DND-41 (cell line): ENCODE results near the gene SLIT1.

Experiments used
- ATAC-seq: fragments of 200-7000 bp; cut with Tn5 transposase; 3 replicates; pipeline ENCODE4 v1.9.1; 2021; ENCODE audit warnings: low read depth; ENCODE audit not compliant: insufficient read depth
- DNase-seq: peaks from one replicate; pipeline ENCODE4 v3.0.0-alpha.2; 2020
- H2AFZ ChIP-seq: 2 replicates; pipeline ENCODE4 v1.6.0; 2012; ENCODE audit warnings: low read depth, low read length
- H3K27ac ChIP-seq: 2 replicates; pipeline ENCODE4 v1.5.1; 2012; ENCODE audit warnings: low read length, inconsistent platforms
- H3K27me3 ChIP-seq: fragments of 200-600 bp; sonication (generic); 2 replicates; pipeline ENCODE4 v1.6.0; 2012; ENCODE audit warnings: low read length, mild to moderate bottlenecking, inconsistent platforms; ENCODE audit not compliant: insufficient read depth, poor library complexity
- H3K36me3 ChIP-seq: 2 replicates; pipeline ENCODE4 v1.5.1; 2012; ENCODE audit warnings: low read length, inconsistent platforms; ENCODE audit not compliant: insufficient read depth
- H3K4me1 ChIP-seq: 2 replicates; pipeline ENCODE4 v1.5.1; 2012; ENCODE audit warnings: mild to moderate bottlenecking, low read length; ENCODE audit not compliant: insufficient read depth
- H3K4me2 ChIP-seq: 2 replicates; pipeline ENCODE4 v1.6.0; 2012; ENCODE audit warnings: mild to moderate bottlenecking, moderate library complexity, low read length, inconsistent platforms; ENCODE audit not compliant: insufficient read depth
- H3K4me3 ChIP-seq, 2 experiments: fragments of 200-600 bp in 1 of 2; shearing (Covaris generic) in 1 of 2; 2 replicates each; pipeline ENCODE4 v1.5.1; 2012 to 2016; ENCODE audit warnings: inconsistent platforms in 2 of 2, low read length in 2 of 2, mild to moderate bottlenecking in 2 of 2, low read depth in 1 of 2, moderate library complexity in 1 of 2
- H3K79me2 ChIP-seq: 2 replicates; pipeline ENCODE4 v1.6.0; 2012; ENCODE audit warnings: low read length, inconsistent platforms; ENCODE audit not compliant: insufficient read depth
- H3K9ac ChIP-seq: 2 replicates; pipeline ENCODE4 v1.6.0; 2012; ENCODE audit warnings: low read depth, mild to moderate bottlenecking, inconsistent platforms, low read length, moderate library complexity
- H3K9me3 ChIP-seq: 2 replicates; pipeline ENCODE4 v1.5.1; 2012; ENCODE audit warnings: low read length, moderate library complexity, mild to moderate bottlenecking, inconsistent platforms; ENCODE audit not compliant: insufficient read depth, severe bottlenecking
- H4K20me1 ChIP-seq: 2 replicates; pipeline ENCODE4 v1.6.0; 2012; ENCODE audit warnings: low read length; ENCODE audit not compliant: insufficient read depth
- CTCF ChIP-seq: IDR thresholded peaks from 2 replicates; pipeline ENCODE4 v1.5.1; 2012; ENCODE audit warnings: borderline replicate concordance, low read length, moderate library complexity, mild to moderate bottlenecking; ENCODE audit not compliant: poor library complexity, severe bottlenecking; ENCODE audit errors: extremely low read depth
- EZH2 ChIP-seq: IDR thresholded peaks from 3 replicates; pipeline ENCODE4 v1.6.1; 2012; ENCODE audit warnings: borderline replicate concordance, low read depth, mild to moderate bottlenecking, moderate library complexity, low read length, inconsistent platforms; ENCODE audit not compliant: severe bottlenecking

The SLIT1 gene

GRCh38 chr10:97030894-97031293 lies 154.9 kb downstream of the SLIT1 start:
- DNase-seq (no peak), ATAC-seq (no peak)
- H3K4me1 ChIP-seq = no peaks in the 10 kb centered on the region
- no peaks in the 10 kb centered on the region for H3K9me3 ChIP-seq
- no peak overlapping the region for H3K4me3 ChIP-seq
- H3K79me2 ChIP-seq = no peaks in the 10 kb centered on the region
- H3K27me3 ChIP-seq = peaks cover 3% of the 10 kb centered on the region
- H4K20me1 ChIP-seq = no peaks in the 10 kb centered on the region
- H3K36me3 ChIP-seq = no peaks in the 10 kb centered on the region
- no peak overlapping the region for H3K9ac ChIP-seq
- H2AFZ ChIP-seq = no peak overlapping the region
- H3K27ac ChIP-seq = no peak overlapping the region
- no peak for TF ChIP-seq EZH2
- TF ChIP-seq CTCF = no peak
- H3K4me2 ChIP-seq = no peak overlapping the region

GRCh38 chr10:97029271-97029670 lies 156.5 kb downstream of the SLIT1 start:
- H3K9me3 ChIP-seq = no peaks in the 10 kb centered on the region
- no peak overlapping the region for H3K4me2 ChIP-seq
- H3K79me2 ChIP-seq = no peaks in the 10 kb centered on the region
- no peaks in the 10 kb centered on the region for H3K4me1 ChIP-seq
- H2AFZ ChIP-seq = no peak overlapping the region
- H3K9ac ChIP-seq = no peak overlapping the region
- no peak for ATAC-seq
- H3K36me3 ChIP-seq = no peaks in the 10 kb centered on the region
- no peak for DNase-seq
- no peak overlapping the region for H3K4me3 ChIP-seq
- H4K20me1 ChIP-seq = no peaks in the 10 kb centered on the region
- H3K27me3 ChIP-seq = peaks cover 3% of the 10 kb centered on the region
- H3K27ac ChIP-seq = no peak overlapping the region
- TF ChIP-seq EZH2 (no peak), CTCF (no peak)

GRCh38 chr10:97028832-97029178 lies 157.0 kb downstream of the SLIT1 start:
- DNase-seq = no peak

More at GRCh38 chr10:97028832-97029178, 157.0 kb downstream of the SLIT1 start:
- Histone ChIP-seq H2AFZ (no peak overlapping the region), H3K4me3 (no peak overlapping the region), H3K9me3 (no peaks in the 10 kb centered on the region), H3K79me2 (no peaks in the 10 kb centered on the region), H3K9ac (no peak overlapping the region), H4K20me1 (no peaks in the 10 kb centered on the region), H3K4me2 (no peak overlapping the region), H3K36me3 (no peaks in the 10 kb centered on the region), H3K4me1 (no peaks in the 10 kb centered on the region), H3K27ac (no peak overlapping the region), H3K27me3 (peaks cover 3% of the 10 kb centered on the region)
- TF ChIP-seq EZH2 (no peak), CTCF (no peak)
- ATAC-seq = no peak
